ENCODE results near the gene PTPN14. TPM values are rescaled to one million over a fixed set of nuclear protein-coding genes. Genes with fewer than 3 reads are reported as not detected.

PTPN14 gene
- total RNA-seq, 1 donor from 2014 or later, result 27.2 TPM

DNA sequence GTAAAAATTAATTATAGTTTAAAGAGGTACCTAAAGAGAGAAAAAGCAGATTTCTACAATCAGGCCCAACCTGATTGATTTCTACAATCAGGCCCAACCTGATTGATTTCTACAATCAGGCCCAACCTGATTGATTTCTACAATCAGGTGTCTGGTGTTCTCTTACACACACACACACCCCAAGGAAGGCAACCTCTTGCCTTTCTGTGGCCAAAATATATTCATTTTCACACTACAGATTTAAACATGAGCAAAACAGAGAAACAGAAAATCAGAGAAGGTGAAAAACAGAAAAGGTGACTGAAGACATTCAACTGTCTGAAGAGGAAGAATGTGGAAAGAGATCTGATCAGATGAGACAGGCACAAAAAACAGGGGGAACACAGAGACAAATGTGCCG is 166.0 kb downstream of the PTPN14 start:
- Histone ChIP-seq H3K27me3 (no peaks in the 10 kb centered on the region), H3K4me3 (no peak overlapping the region), H3K36me3 (peaks cover 19 to 27% of the 10 kb centered on the region in 2 donors), H3K4me1 (peaks cover 0 to 4% of the 10 kb centered on the region in 2 donors), H3K9me3 (no peaks in the 10 kb centered on the region), H3K27ac (no peak overlapping the region)
- no peak for DNase-seq (ENCODE audit: low spot score in 2 of 2)
- TF ChIP-seq, protein P1, sequence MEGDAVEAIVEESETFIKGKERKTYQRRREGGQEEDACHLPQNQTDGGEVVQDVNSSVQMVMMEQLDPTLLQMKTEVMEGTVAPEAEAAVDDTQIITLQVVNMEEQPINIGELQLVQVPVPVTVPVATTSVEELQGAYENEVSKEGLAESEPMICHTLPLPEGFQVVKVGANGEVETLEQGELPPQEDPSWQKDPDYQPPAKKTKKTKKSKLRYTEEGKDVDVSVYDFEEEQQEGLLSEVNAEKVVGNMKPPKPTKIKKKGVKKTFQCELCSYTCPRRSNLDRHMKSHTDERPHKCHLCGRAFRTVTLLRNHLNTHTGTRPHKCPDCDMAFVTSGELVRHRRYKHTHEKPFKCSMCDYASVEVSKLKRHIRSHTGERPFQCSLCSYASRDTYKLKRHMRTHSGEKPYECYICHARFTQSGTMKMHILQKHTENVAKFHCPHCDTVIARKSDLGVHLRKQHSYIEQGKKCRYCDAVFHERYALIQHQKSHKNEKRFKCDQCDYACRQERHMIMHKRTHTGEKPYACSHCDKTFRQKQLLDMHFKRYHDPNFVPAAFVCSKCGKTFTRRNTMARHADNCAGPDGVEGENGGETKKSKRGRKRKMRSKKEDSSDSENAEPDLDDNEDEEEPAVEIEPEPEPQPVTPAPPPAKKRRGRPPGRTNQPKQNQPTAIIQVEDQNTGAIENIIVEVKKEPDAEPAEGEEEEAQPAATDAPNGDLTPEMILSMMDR (IDR thresholded peaks at IDR 0.05), result no peak
- intact Hi-C loops (cut with DNase I), result no loop called here

DNA sequence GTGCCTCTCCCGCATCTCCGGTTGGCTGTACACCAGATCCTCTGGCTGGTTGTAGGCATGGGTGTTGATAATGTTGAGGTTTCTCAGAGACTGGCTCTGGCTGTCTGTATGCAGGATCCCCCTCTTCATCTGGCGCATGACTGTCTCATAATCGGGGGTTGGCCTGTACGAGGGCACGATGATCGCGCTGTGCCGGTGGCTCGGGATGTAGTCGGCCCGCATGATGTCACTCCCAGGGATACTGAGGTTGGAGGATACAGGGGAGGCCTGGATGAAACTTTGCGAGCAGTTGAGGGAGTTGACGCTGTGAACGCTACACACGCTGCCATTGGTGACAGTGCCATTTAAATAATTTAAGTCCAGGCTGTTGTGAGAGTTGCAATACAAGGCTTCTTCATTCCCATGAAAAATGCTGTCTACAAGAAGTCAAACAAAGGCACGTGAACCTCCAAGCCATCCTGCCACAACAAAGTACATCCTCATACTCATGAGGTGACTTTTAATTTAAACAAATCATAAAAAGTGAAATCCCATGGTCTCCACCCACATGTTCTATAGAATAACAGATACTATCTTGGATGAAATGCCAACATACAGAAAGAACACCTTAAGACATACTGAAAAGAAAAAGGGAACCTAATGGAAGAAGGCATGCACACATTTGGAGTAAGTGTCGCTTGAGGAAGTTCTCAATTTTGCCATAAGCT is 166.9 kb downstream of the PTPN14 start:
- TF ChIP-seq, protein P1 (IDR thresholded peaks at IDR 0.05), result no peak
- H3K36me3 ChIP-seq, result peaks cover 19 to 26% of the 10 kb centered on the region in 2 donors
- H3K27ac ChIP-seq, result no peak overlapping the region
- no peak overlapping the region for H3K4me3 ChIP-seq
- no peaks in the 10 kb centered on the region for H3K27me3 ChIP-seq
- no peaks in the 10 kb centered on the region for H3K9me3 ChIP-seq
- no peak for DNase-seq (ENCODE audit: low spot score in 2 of 2)
- intact Hi-C loops (cut with DNase I), result no loop called here
- H3K4me1 ChIP-seq, result peaks cover 0 to 2% of the 10 kb centered on the region in 2 donors

DNA sequence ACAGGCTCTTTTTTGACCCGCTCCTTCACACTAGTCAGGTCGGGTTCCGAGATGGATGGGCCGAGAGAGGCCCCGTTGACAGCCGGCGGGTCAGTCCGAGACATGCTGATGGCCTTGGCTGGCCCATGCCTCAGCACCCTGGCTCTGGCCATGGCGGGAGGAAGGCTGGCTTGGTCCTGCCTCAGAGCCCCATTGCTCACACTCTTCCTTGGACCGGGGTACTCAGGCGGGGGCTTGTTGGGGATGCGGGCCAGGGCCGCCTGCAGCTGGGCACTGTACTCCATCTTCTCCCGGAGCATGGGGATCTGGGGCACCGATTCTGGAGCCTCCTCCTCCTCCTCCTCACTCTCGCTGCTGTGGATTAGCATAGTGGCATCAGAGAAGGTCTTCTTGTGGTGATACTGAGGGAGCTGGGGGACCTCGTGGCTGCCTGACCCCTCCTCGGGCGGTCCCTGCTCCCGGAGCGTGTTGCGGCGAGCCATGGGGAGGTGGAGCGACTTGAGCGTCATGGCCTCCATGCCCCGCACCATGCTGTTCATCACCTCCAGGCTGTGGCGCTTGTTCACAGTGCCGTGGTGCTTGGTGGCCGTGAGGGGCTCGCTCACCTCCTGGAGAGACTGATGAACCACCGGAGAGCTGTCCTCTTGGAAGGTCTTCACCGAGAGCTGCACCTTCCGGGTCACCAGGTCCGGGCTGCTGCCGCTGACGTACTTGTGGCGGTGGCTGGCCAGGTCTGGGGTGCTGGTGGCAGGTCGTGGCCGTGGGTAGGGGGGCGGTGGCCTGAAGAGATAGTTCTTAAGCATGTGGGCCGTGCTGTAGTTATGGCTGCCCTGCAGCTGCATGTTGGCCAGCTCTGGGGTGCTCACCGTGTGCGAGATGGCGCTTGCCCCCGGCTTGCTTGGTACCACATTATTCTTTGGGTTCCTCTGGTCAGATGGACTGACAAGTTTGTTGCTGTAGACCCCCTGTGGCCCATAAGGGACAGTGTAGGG is 167.7 kb downstream of the PTPN14 start:
- no peaks in the 10 kb centered on the region for H3K9me3 ChIP-seq
- intact Hi-C loops (cut with DNase I), result no loop called here

DNA sequence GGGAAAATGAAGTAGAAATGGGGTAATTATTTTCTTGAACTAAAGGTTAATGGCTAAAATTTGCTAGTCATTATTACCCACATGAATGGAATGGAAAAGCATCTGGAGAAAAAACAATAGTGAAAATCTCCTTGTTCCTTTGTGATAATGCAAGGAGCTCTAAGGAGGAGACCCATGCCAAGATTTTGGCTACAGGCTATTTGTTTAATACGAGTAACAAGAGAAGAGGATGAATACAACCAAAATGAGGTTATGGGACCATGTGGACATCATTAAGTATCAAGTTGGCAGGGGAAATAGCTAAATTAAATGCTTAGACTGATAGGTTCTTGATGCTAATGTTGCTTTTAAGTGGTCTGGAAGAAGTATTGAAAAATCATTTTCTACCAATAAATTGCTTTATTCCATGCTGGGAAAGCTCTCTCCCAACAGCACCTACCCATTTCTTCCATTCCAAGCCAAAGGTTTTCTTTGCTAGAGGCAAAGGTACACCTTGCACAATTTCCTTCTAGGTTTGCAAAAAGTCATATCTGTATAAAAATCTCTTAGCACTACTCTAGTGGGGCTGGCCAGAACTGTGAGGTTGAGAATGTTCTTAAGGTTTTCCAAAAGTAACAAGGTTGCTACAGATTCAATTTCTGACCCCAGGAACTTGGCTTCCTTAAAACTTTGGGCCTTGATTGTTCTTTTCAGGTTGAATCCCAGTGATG is 170.3 kb downstream of the PTPN14 start:
- intact Hi-C loops (cut with DNase I), result no loop called here
- no peak overlapping the region for H3K4me3 ChIP-seq
- H3K9me3 ChIP-seq, result no peaks in the 10 kb centered on the region
- DNase-seq (ENCODE audit: low spot score in 2 of 2), result no peak
- no peak overlapping the region for H3K27ac ChIP-seq
- H3K4me1 ChIP-seq, result peaks cover 0 to 8% of the 10 kb centered on the region in 2 donors
- H3K27me3 ChIP-seq, result no peaks in the 10 kb centered on the region
- peaks cover 19 to 20% of the 10 kb centered on the region in 2 donors for H3K36me3 ChIP-seq
- TF ChIP-seq, protein P1 (IDR thresholded peaks at IDR 0.05), result no peak

More for the DNA sequence above, 167.7 kb downstream of the PTPN14 start:
- no peaks in the 10 kb centered on the region for H3K27me3 ChIP-seq
- TF ChIP-seq, protein P1 (IDR thresholded peaks at IDR 0.05), result no peak
- no peak overlapping the region for H3K4me3 ChIP-seq
- DNase-seq (ENCODE audit: low spot score in 2 of 2), result no peak
- no peaks in the 10 kb centered on the region for H3K4me1 ChIP-seq
- H3K36me3 ChIP-seq, result peaks cover 19 to 26% of the 10 kb centered on the region in 2 donors
- H3K27ac ChIP-seq, result no peak overlapping the region

DNA sequence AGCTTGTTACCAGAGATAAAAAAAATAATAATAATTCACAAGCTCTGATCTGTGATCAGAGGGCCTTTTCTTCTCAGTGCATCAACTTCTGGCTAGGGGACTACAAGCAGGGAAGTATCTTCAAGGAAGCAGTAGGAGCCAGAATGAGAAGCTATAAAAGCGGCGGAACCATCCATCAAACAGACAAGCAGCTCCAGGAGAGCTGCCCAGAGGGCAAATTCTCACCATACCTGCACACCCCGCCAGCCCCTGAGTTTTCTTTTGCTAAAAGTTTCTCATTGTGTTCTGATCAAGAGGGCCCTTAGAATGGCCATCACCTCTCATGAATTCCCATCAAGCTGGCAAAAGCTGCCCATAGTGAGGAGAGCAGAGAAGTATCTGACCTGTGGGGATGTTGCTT is 171.0 kb downstream of the PTPN14 start:
- Histone ChIP-seq H3K9me3 (no peaks in the 10 kb centered on the region), H3K27ac (no peak overlapping the region), H3K4me3 (no peak overlapping the region), H3K36me3 (peaks cover 23 to 25% of the 10 kb centered on the region in 2 donors), H3K4me1 (peaks cover 0 to 8% of the 10 kb centered on the region in 2 donors), H3K27me3 (no peaks in the 10 kb centered on the region)
- no peak for DNase-seq (ENCODE audit: low spot score in 2 of 2)
- intact Hi-C loops (cut with DNase I), result no loop called here
- TF ChIP-seq, protein P1 (IDR thresholded peaks at IDR 0.05), result no peak
